ENCODE measurements around the gene GABRR3.

The GABRR3 gene

DNA sequence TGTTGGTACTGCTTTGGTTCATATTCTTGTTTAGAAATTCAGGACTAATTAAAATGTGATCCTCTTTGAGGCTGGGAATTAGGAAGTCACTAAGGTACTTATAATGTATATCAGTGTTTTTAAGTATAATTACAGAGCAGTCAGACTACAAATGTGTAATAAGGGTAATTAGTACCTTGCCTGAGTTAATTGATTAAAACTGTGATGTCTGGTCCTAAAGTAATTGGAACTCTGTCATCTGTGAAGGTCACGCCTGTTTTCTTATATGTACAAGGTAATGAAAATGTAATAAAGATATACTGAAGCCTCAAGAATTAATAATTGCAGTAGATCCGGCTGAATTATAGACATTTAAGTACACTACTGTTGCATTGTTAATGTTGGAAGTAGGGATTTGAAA, 95.7 kb downstream of the GABRR3 start:
- Histone ChIP-seq H3K79me2 (ENCODE audit: insufficient read depth, low read length) (no peaks in the 10 kb centered on the region), H3K36me3 (ENCODE audit: low read length) (peaks cover 13% of the 10 kb centered on the region; the same call in 1 of the 2 replicates), H4K20me1 (ENCODE audit: low read depth, low read length) (no peaks in the 10 kb centered on the region), H3K9me3 (ENCODE audit: insufficient read depth, low read length) (no peaks in the 10 kb centered on the region), H3K27ac (ENCODE audit: low read depth, low read length) (no peak overlapping the region), H2AFZ (ENCODE audit: low read depth, low read length, severe bottlenecking) (no peak overlapping the region), H3K4me3 (ENCODE audit: insufficient read depth, low read length, poor library complexity, severe bottlenecking) (no peak overlapping the region), H3F3A (ENCODE audit: insufficient read depth) (no peaks in the 10 kb centered on the region), H3K9ac (ENCODE audit: low read length) (no peak overlapping the region), H3K4me2 (ENCODE audit: low read depth, low read length, poor library complexity, severe bottlenecking) (no peak overlapping the region), H3K9me2 (replicated peaks; ENCODE audit: insufficient read depth, low read length) (no peaks in the 10 kb centered on the region), H3K27me3 (ENCODE audit: low read length) (no peaks in the 10 kb centered on the region)
- TF ChIP-seq EZH2phosphoT487 (conservative IDR thresholded peaks at IDR 0.05; ENCODE audit: low read length): no peak
- TF ChIP-seq, protein P1, sequence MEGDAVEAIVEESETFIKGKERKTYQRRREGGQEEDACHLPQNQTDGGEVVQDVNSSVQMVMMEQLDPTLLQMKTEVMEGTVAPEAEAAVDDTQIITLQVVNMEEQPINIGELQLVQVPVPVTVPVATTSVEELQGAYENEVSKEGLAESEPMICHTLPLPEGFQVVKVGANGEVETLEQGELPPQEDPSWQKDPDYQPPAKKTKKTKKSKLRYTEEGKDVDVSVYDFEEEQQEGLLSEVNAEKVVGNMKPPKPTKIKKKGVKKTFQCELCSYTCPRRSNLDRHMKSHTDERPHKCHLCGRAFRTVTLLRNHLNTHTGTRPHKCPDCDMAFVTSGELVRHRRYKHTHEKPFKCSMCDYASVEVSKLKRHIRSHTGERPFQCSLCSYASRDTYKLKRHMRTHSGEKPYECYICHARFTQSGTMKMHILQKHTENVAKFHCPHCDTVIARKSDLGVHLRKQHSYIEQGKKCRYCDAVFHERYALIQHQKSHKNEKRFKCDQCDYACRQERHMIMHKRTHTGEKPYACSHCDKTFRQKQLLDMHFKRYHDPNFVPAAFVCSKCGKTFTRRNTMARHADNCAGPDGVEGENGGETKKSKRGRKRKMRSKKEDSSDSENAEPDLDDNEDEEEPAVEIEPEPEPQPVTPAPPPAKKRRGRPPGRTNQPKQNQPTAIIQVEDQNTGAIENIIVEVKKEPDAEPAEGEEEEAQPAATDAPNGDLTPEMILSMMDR (IDR thresholded peaks at IDR 0.05; ENCODE audit: insufficient read depth, low read length, poor library complexity, severe bottlenecking): no peak

DNA sequence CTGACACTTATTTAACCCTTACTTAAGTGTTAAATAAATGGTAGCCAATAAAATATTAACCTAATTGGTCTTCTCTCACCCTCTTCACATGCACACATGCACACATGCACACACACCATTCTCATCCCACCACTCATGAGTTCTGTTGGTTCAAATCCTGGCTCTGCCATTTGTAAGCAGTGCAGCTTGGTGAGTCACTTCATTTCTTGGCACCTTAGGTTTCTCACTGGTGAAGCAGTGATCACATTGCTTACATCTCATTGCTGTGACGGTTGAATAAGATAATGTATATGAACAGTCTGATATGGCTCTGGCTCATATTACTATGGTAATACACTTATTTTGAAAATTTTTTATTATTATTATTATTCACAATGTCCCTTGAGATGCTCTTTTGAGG, 96.7 kb downstream of the GABRR3 start:
- Histone ChIP-seq H4K20me1 (ENCODE audit: low read depth, low read length) (no peaks in the 10 kb centered on the region), H3F3A (ENCODE audit: insufficient read depth) (no peaks in the 10 kb centered on the region), H3K27ac (ENCODE audit: low read depth, low read length) (no peak overlapping the region), H3K9me3 (ENCODE audit: insufficient read depth, low read length) (no peaks in the 10 kb centered on the region), H3K9ac (ENCODE audit: low read length) (no peak overlapping the region), H3K27me3 (ENCODE audit: low read length) (no peaks in the 10 kb centered on the region), H3K36me3 (ENCODE audit: low read length) (0 out of 2 replicates have a peak, but pooled peaks cover 4% of the 10 kb centered on the region), H3K4me2 (ENCODE audit: low read depth, low read length, poor library complexity, severe bottlenecking) (no peak overlapping the region), H3K9me2 (replicated peaks; ENCODE audit: insufficient read depth, low read length) (no peaks in the 10 kb centered on the region), H2AFZ (ENCODE audit: low read depth, low read length, severe bottlenecking) (no peak overlapping the region), H3K79me2 (ENCODE audit: insufficient read depth, low read length) (no peaks in the 10 kb centered on the region), H3K4me3 (ENCODE audit: insufficient read depth, low read length, poor library complexity, severe bottlenecking) (no peak overlapping the region)
- TF ChIP-seq EZH2phosphoT487 (conservative IDR thresholded peaks at IDR 0.05; ENCODE audit: low read length): no peak
- TF ChIP-seq, protein P1 (IDR thresholded peaks at IDR 0.05; ENCODE audit: insufficient read depth, low read length, poor library complexity, severe bottlenecking): no peak

DNA sequence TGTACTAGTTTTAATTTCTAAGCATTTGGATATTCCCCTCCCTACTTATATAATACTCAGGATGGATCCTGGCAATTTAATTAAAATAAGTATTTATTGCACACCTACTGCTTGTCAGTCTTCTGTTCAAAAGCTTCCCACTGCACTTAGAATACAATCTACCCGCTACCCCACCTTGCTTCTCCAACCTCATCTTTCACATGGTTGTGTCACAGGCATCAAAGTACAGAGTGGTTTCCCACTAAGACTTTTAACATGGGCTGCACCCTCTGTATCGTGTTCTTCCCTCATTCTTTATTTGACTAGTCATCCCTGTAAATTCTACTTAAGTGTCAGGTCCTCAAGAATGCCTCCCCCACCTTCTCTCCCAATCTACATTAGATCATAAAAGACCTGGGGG, 97.9 kb downstream of the GABRR3 start:
- no peaks in the 10 kb centered on the region for H3K9me3 ChIP-seq (ENCODE audit: insufficient read depth, low read length)
- no peaks in the 10 kb centered on the region for H3K79me2 ChIP-seq (ENCODE audit: insufficient read depth, low read length)
- H3K4me3 ChIP-seq (ENCODE audit: insufficient read depth, low read length, poor library complexity, severe bottlenecking): no peak overlapping the region
- 0 out of 2 replicates have a peak, but pooled peaks cover 4% of the 10 kb centered on the region for H3K36me3 ChIP-seq (ENCODE audit: low read length)
- H3K27ac ChIP-seq (ENCODE audit: low read depth, low read length): no peak overlapping the region
- H3F3A ChIP-seq (ENCODE audit: insufficient read depth): no peaks in the 10 kb centered on the region
- H3K9ac ChIP-seq (ENCODE audit: low read length): no peak overlapping the region
- no peak overlapping the region for H3K4me2 ChIP-seq (ENCODE audit: low read depth, low read length, poor library complexity, severe bottlenecking)
- no peaks in the 10 kb centered on the region for H3K9me2 ChIP-seq (replicated peaks; ENCODE audit: insufficient read depth, low read length)
- TF ChIP-seq, protein P1 (IDR thresholded peaks at IDR 0.05; ENCODE audit: insufficient read depth, low read length, poor library complexity, severe bottlenecking): no peak
- TF ChIP-seq EZH2phosphoT487 (conservative IDR thresholded peaks at IDR 0.05; ENCODE audit: low read length): no peak
- no peaks in the 10 kb centered on the region for H3K27me3 ChIP-seq (ENCODE audit: low read length)
- H4K20me1 ChIP-seq (ENCODE audit: low read depth, low read length): no peaks in the 10 kb centered on the region
- H2AFZ ChIP-seq (ENCODE audit: low read depth, low read length, severe bottlenecking): no peak overlapping the region
